HEK293 (cell line): ENCODE measurements around the gene F8A1.
A peak's percentile ranks its signal among the peaks of the same experiment; 100 is the strongest.

ENCODE experiments used
- EGR2 ChIP-seq: fragments of 450-650 bp; formaldehyde crosslinking; IDR thresholded peaks from 2 replicates; pipeline ENCODE4 v1.5.1; 2016; ENCODE audit warnings: low read depth, missing biosample characterization, missing genetic modification characterization
- GLIS1 ChIP-seq: fragments of 450-650 bp; formaldehyde crosslinking; IDR thresholded peaks from 2 replicates; pipeline ENCODE4 v1.5.1; 2016; ENCODE audit warnings: missing biosample characterization, missing genetic modification characterization
- KLF7 ChIP-seq: fragments of 450-650 bp; formaldehyde crosslinking; IDR thresholded peaks from 2 replicates; pipeline ENCODE4 v1.5.1; 2016; ENCODE audit warnings: missing biosample characterization, missing genetic modification characterization, borderline replicate concordance
- SP3 ChIP-seq: fragments of 450-650 bp; formaldehyde crosslinking; IDR thresholded peaks from 2 replicates; pipeline ENCODE4 v1.5.1; 2016; ENCODE audit warnings: missing biosample characterization, missing genetic modification characterization
- YY1 ChIP-seq: fragments of 450-650 bp; formaldehyde crosslinking; IDR thresholded peaks from 2 replicates; pipeline ENCODE4 v1.5.1; 2018; ENCODE audit warnings: missing biosample characterization, missing genetic modification characterization
- ZBTB1 ChIP-seq: fragments of 450-650 bp; formaldehyde crosslinking; IDR thresholded peaks from 2 replicates; pipeline ENCODE4 v1.5.1; 2016; ENCODE audit warnings: missing biosample characterization, missing genetic modification characterization
- ZBTB21 ChIP-seq: fragments of 450-650 bp; formaldehyde crosslinking; IDR thresholded peaks from 2 replicates; pipeline ENCODE4 v1.5.1; 2017; ENCODE audit warnings: missing biosample characterization, missing genetic modification characterization
- ZBTB8A ChIP-seq: fragments of 450-650 bp; formaldehyde crosslinking; IDR thresholded peaks from 2 replicates; pipeline ENCODE4 v1.5.1; 2016; ENCODE audit warnings: missing biosample characterization, missing genetic modification characterization
- ZFP41 ChIP-seq: fragments of 450-650 bp; formaldehyde crosslinking; IDR thresholded peaks from 2 replicates; pipeline ENCODE4 v1.5.1; 2016; ENCODE audit warnings: missing biosample characterization, missing genetic modification characterization, borderline replicate concordance
- ZNF114 ChIP-seq: fragments of 450-650 bp; formaldehyde crosslinking; IDR thresholded peaks from 2 replicates; pipeline ENCODE4 v1.5.0; 2017; ENCODE audit warnings: missing biosample characterization, missing genetic modification characterization
- ZNF174 ChIP-seq: fragments of 450-650 bp; formaldehyde crosslinking; IDR thresholded peaks from 2 replicates; pipeline ENCODE4 v1.5.0; 2017; ENCODE audit warnings: missing biosample characterization, mild to moderate bottlenecking, missing genetic modification characterization
- ZNF239 ChIP-seq: fragments of 450-650 bp; formaldehyde crosslinking; IDR thresholded peaks from 2 replicates; pipeline ENCODE4 v1.5.1; 2016; ENCODE audit warnings: missing biosample characterization, missing genetic modification characterization
- ZNF248 ChIP-seq: fragments of 450-650 bp; formaldehyde crosslinking; IDR thresholded peaks from 2 replicates; pipeline ENCODE4 v1.5.1; 2017; ENCODE audit warnings: missing biosample characterization, missing genetic modification characterization
- ZNF341 ChIP-seq: fragments of 450-650 bp; formaldehyde crosslinking; IDR thresholded peaks from 2 replicates; pipeline ENCODE4; 2016; ENCODE audit warnings: low read depth, missing biosample characterization, missing genetic modification characterization
- ZNF350 ChIP-seq: fragments of 450-650 bp; formaldehyde crosslinking; IDR thresholded peaks from 2 replicates; pipeline ENCODE4 v1.5.0; 2017; ENCODE audit warnings: missing biosample characterization, mild to moderate bottlenecking, missing genetic modification characterization
- ZNF544 ChIP-seq: fragments of 450-650 bp; formaldehyde crosslinking; IDR thresholded peaks from 2 replicates; pipeline ENCODE4 v1.5.0; 2017; ENCODE audit warnings: missing biosample characterization, missing genetic modification characterization
- ZNF571 ChIP-seq: fragments of 450-650 bp; formaldehyde crosslinking; IDR thresholded peaks from 2 replicates; pipeline ENCODE4 v1.5.0; 2017; ENCODE audit warnings: missing biosample characterization, missing genetic modification characterization
- ZNF624 ChIP-seq: fragments of 450-650 bp; formaldehyde crosslinking; IDR thresholded peaks from 2 replicates; pipeline ENCODE4 v1.5.1; 2017; ENCODE audit warnings: missing biosample characterization, missing genetic modification characterization
- ZNF658 ChIP-seq: fragments of 450-650 bp; formaldehyde crosslinking; IDR thresholded peaks from 2 replicates; pipeline ENCODE4; 2016; ENCODE audit warnings: missing biosample characterization, missing genetic modification characterization
- ZNF701 ChIP-seq: fragments of 450-650 bp; formaldehyde crosslinking; IDR thresholded peaks from 2 replicates; pipeline ENCODE4 v1.5.1; 2016; ENCODE audit warnings: missing biosample characterization, missing genetic modification characterization
- ZNF76 ChIP-seq: fragments of 450-650 bp; formaldehyde crosslinking; IDR thresholded peaks from 2 replicates; pipeline ENCODE4; 2016; ENCODE audit warnings: low read depth, missing biosample characterization, missing genetic modification characterization, borderline replicate concordance
- ZNF830 ChIP-seq: fragments of 450-650 bp; IDR thresholded peaks from 2 replicates; pipeline ENCODE4 v1.5.0; 2018; ENCODE audit warnings: missing biosample characterization, missing genetic modification characterization, low read depth, mild to moderate bottlenecking, moderate library complexity
- ZSCAN16 ChIP-seq: fragments of 450-650 bp; formaldehyde crosslinking; IDR thresholded peaks from 2 replicates; pipeline ENCODE4 v1.5.1; 2016; ENCODE audit warnings: missing biosample characterization, missing genetic modification characterization
- TF ChIP-seq, protein P1 (sequence below): fragments of 450-650 bp; formaldehyde crosslinking; IDR thresholded peaks from 2 replicates; pipeline ENCODE4 v1.5.1; 2016; ENCODE audit warnings: missing biosample characterization, missing genetic modification characterization
- TF ChIP-seq, protein P2 (sequence below): fragments of 450-650 bp; formaldehyde crosslinking; IDR thresholded peaks from 2 replicates; pipeline ENCODE4 v1.5.1; 2016; ENCODE audit warnings: missing biosample characterization, missing genetic modification characterization
- TF ChIP-seq, protein P3 (sequence below): fragments of 450-650 bp; formaldehyde crosslinking; IDR thresholded peaks from 2 replicates; pipeline ENCODE4 v1.5.1; 2016; ENCODE audit warnings: missing biosample characterization, missing genetic modification characterization
- TF ChIP-seq, protein P4 (sequence below): sonication (generic); formaldehyde crosslinking; IDR thresholded peaks from 2 replicates; pipeline ENCODE4 v1.8.1; 2022; ENCODE audit warnings: mild to moderate bottlenecking, moderate library complexity, missing genetic modification reagents
- TF ChIP-seq, protein P5 (sequence below): fragments of 450-650 bp; formaldehyde crosslinking; optimal IDR thresholded peaks from 2 replicates; pipeline ENCODE3; 2016; ENCODE audit warnings: missing biosample characterization, mild to moderate bottlenecking, missing genetic modification characterization

The F8A1 gene

DNA sequence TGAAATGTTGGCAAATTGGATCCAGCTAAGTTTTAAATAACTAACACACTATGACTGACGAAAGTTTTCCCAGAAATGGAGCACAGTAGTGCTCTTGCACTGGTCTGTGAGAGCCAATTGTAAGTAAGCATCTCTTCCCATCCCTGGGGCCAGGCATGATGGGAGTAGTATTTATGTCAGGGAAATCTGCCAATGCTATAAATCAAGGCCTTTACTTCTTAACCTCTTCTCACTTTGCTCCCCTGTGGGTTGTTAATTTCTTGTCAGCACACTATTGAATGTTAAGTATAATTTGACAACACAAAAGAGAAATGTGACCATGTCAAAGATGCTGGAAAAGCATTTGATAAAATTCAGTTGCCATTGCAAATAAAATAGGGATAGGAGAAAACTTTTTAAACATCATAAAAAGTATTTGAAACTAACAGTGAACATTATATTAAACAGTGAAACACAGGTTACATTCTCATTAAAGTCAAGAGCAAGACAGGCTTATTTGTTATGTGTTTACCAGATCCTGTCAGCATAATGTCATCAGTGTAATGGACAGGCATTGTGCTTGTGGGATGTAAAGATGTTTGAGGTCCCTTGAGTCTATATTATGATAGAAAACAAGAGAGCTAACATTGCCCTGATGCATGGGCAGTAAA is 5.0 kb downstream of the F8A1 start (continued):
- TF ChIP-seq, protein P1, sequence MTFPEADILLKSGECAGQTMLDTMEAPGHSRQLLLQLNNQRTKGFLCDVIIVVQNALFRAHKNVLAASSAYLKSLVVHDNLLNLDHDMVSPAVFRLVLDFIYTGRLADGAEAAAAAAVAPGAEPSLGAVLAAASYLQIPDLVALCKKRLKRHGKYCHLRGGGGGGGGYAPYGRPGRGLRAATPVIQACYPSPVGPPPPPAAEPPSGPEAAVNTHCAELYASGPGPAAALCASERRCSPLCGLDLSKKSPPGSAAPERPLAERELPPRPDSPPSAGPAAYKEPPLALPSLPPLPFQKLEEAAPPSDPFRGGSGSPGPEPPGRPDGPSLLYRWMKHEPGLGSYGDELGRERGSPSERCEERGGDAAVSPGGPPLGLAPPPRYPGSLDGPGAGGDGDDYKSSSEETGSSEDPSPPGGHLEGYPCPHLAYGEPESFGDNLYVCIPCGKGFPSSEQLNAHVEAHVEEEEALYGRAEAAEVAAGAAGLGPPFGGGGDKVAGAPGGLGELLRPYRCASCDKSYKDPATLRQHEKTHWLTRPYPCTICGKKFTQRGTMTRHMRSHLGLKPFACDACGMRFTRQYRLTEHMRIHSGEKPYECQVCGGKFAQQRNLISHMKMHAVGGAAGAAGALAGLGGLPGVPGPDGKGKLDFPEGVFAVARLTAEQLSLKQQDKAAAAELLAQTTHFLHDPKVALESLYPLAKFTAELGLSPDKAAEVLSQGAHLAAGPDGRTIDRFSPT (tag by site-specific recombination) = peak; percentile 21; the same call in 1 of the 2 replicates
- TF ChIP-seq ZBTB21 (no peak), ZNF174 (no peak), ZBTB8A (tag by site-specific recombination) (0 out of 2 replicates have a peak, but pooled peaks have one; percentile 19), SP3 (tag by site-specific recombination) (no peak), KLF7 (tag by site-specific recombination) (0 out of 2 replicates have a peak, but pooled peaks have one; percentile 30), ZNF544 (no peak), ZNF114 (tag by site-specific recombination) (no peak), ZBTB1 (tag by site-specific recombination) (no peak), ZNF701 (tag by site-specific recombination) (no peak), ZNF350 (tag by site-specific recombination) (no peak), ZNF571 (tag by site-specific recombination) (no peak), ZNF239 (tag by site-specific recombination) (no peak), EGR2 (tag by site-specific recombination) (no peak), ZNF76 (tag by site-specific recombination) (peak; percentile 69), ZNF624 (tag by site-specific recombination) (no peak), ZNF341 (tag by site-specific recombination) (no peak), ZNF658 (no peak), ZNF248 (tag by site-specific recombination) (no peak), GLIS1 (tag by site-specific recombination) (peak; percentile 70), YY1 (no peak), ZFP41 (tag by site-specific recombination) (no peak), ZSCAN16 (tag by site-specific recombination) (no peak), ZNF830 (tag by site-specific recombination) (no peak)
- TF ChIP-seq, protein P2, sequence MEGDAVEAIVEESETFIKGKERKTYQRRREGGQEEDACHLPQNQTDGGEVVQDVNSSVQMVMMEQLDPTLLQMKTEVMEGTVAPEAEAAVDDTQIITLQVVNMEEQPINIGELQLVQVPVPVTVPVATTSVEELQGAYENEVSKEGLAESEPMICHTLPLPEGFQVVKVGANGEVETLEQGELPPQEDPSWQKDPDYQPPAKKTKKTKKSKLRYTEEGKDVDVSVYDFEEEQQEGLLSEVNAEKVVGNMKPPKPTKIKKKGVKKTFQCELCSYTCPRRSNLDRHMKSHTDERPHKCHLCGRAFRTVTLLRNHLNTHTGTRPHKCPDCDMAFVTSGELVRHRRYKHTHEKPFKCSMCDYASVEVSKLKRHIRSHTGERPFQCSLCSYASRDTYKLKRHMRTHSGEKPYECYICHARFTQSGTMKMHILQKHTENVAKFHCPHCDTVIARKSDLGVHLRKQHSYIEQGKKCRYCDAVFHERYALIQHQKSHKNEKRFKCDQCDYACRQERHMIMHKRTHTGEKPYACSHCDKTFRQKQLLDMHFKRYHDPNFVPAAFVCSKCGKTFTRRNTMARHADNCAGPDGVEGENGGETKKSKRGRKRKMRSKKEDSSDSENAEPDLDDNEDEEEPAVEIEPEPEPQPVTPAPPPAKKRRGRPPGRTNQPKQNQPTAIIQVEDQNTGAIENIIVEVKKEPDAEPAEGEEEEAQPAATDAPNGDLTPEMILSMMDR = no peak
- TF ChIP-seq, protein P3, sequence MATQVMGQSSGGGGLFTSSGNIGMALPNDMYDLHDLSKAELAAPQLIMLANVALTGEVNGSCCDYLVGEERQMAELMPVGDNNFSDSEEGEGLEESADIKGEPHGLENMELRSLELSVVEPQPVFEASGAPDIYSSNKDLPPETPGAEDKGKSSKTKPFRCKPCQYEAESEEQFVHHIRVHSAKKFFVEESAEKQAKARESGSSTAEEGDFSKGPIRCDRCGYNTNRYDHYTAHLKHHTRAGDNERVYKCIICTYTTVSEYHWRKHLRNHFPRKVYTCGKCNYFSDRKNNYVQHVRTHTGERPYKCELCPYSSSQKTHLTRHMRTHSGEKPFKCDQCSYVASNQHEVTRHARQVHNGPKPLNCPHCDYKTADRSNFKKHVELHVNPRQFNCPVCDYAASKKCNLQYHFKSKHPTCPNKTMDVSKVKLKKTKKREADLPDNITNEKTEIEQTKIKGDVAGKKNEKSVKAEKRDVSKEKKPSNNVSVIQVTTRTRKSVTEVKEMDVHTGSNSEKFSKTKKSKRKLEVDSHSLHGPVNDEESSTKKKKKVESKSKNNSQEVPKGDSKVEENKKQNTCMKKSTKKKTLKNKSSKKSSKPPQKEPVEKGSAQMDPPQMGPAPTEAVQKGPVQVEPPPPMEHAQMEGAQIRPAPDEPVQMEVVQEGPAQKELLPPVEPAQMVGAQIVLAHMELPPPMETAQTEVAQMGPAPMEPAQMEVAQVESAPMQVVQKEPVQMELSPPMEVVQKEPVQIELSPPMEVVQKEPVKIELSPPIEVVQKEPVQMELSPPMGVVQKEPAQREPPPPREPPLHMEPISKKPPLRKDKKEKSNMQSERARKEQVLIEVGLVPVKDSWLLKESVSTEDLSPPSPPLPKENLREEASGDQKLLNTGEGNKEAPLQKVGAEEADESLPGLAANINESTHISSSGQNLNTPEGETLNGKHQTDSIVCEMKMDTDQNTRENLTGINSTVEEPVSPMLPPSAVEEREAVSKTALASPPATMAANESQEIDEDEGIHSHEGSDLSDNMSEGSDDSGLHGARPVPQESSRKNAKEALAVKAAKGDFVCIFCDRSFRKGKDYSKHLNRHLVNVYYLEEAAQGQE (tag by site-specific recombination) = no peak
- TF ChIP-seq, protein P4, sequence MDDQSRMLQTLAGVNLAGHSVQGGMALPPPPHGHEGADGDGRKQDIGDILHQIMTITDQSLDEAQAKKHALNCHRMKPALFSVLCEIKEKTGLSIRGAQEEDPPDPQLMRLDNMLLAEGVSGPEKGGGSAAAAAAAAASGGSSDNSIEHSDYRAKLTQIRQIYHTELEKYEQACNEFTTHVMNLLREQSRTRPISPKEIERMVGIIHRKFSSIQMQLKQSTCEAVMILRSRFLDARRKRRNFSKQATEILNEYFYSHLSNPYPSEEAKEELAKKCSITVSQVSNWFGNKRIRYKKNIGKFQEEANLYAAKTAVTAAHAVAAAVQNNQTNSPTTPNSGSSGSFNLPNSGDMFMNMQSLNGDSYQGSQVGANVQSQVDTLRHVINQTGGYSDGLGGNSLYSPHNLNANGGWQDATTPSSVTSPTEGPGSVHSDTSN (CRISPR knock-in tag) = no peak
- TF ChIP-seq, protein P5, sequence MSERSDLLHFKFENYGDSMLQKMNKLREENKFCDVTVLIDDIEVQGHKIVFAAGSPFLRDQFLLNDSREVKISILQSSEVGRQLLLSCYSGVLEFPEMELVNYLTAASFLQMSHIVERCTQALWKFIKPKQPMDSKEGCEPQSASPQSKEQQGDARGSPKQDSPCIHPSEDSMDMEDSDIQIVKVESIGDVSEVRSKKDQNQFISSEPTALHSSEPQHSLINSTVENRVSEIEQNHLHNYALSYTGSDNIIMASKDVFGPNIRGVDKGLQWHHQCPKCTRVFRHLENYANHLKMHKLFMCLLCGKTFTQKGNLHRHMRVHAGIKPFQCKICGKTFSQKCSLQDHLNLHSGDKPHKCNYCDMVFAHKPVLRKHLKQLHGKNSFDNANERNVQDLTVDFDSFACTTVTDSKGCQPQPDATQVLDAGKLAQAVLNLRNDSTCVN (tag by site-specific recombination) = no peak
